Activated naive CD4-positive, alpha-beta T cell treated with anti-CD3 and anti-CD28 coated beads, Interleukin-2, amount 10 ng/mL, durations not matched to agents 7 days and 5 days (primary cell): ENCODE measurements around the gene PLTP.

Experiments
- CTCF ChIA-PET: fragments of 350-600 bp; sonication (Branson Sonifier 250); formaldehyde crosslinking; loops from one replicate; lab custom pipeline; 2021; ENCODE audit warnings: antibody characterized with exemption; lab: Charles Lee
- DNase-seq: peaks from one replicate; pipeline ENCODE4 v3.0.0-alpha.2; 2020
- H3K27ac Mint-ChIP-seq: one replicate; pipeline ENCODE4 v1.8.0; 2021; ENCODE audit warnings: mild to moderate bottlenecking, moderate library complexity, mixed read lengths
- H3K27me3 Mint-ChIP-seq: one replicate; pipeline ENCODE4 v1.8.0; 2021; ENCODE audit warnings: mild to moderate bottlenecking, mixed read lengths
- H3K36me3 Mint-ChIP-seq: one replicate; pipeline ENCODE4 v1.8.0; 2021; ENCODE audit warnings: mixed read lengths
- H3K4me1 Mint-ChIP-seq: one replicate; pipeline ENCODE4 v1.8.0; 2021; ENCODE audit warnings: mixed read lengths
- H3K4me3 Mint-ChIP-seq: one replicate; pipeline ENCODE4 v1.8.0; 2021; ENCODE audit warnings: mild to moderate bottlenecking, moderate library complexity, mixed read lengths
- H3K9me3 Mint-ChIP-seq: one replicate; pipeline ENCODE4 v1.8.0; 2021; ENCODE audit warnings: mixed read lengths

PLTP gene

GRCh38 chr20:45948742-45949541, 37.0 kb upstream of the PLTP start:
- DNase-seq, result no peak
- H3K36me3 Mint-ChIP-seq, result peaks cover 59% of the 10 kb centered on the region
- no peaks in the 10 kb centered on the region for H3K27me3 Mint-ChIP-seq
- no peaks in the 10 kb centered on the region for H3K9me3 Mint-ChIP-seq
- H3K4me3 Mint-ChIP-seq, result no peak overlapping the region
- CTCF ChIA-PET, result interaction anchor here (1.3 kb wide), 1 partner anchor 21 kb away, joined by 6 read pairs; no protein-coding TSS in a partner anchor
- H3K27ac Mint-ChIP-seq, result peak overlapping the region; percentile 19
- H3K4me1 Mint-ChIP-seq, result peaks cover 4% of the 10 kb centered on the region

GRCh38 chr20:45948261-45948733, 36.3 kb upstream of the PLTP start:
- Mint-ChIP-seq H3K4me3 (no peak overlapping the region), H3K36me3 (peaks cover 62% of the 10 kb centered on the region), H3K9me3 (no peaks in the 10 kb centered on the region), H3K4me1 (peaks cover 4% of the 10 kb centered on the region), H3K27me3 (no peaks in the 10 kb centered on the region), H3K27ac (no peak overlapping the region)
- no peak for DNase-seq
- CTCF ChIA-PET, result interaction anchor here (2.3 kb wide), 1 partner anchor 11 kb away, joined by 9 read pairs; no protein-coding TSS in a partner anchor

GRCh38 chr20:45947110-45947866, 35.3 kb upstream of the PLTP start:
- no peaks in the 10 kb centered on the region for H3K27me3 Mint-ChIP-seq
- H3K27ac Mint-ChIP-seq, result no peak overlapping the region
- CTCF ChIA-PET, result interaction anchor here (1.4 to 2.3 kb wide), 3 partner anchors 10 to 23 kb away, joined by 3 to 9 read pairs (median 4); no protein-coding TSS in a partner anchor
- H3K36me3 Mint-ChIP-seq, result peaks cover 69% of the 10 kb centered on the region
- no peak for DNase-seq
- no peak overlapping the region for H3K4me3 Mint-ChIP-seq
- peaks cover 3% of the 10 kb centered on the region for H3K4me1 Mint-ChIP-seq
- H3K9me3 Mint-ChIP-seq, result no peaks in the 10 kb centered on the region

- no peaks in the 10 kb centered on the region for H3K27me3 Mint-ChIP-seq
- H3K27ac Mint-ChIP-seq, result peak overlapping the region; percentile 61
- H3K9me3 Mint-ChIP-seq, result no peaks in the 10 kb centered on the region
- H3K36me3 Mint-ChIP-seq, result peaks cover 59% of the 10 kb centered on the region
- DNase-seq, result no peak
- peaks cover 2% of the 10 kb centered on the region for H3K4me1 Mint-ChIP-seq
- H3K4me3 Mint-ChIP-seq, result no peak overlapping the region
- CTCF ChIA-PET, result interaction anchor here (1.4 to 2.3 kb wide), 3 partner anchors 9 to 23 kb away, joined by 3 to 9 read pairs (median 4); no protein-coding TSS in a partner anchor
Measured at GRCh38 chr20:45946149-45946970, 34.4 kb upstream of the PLTP start.

- peaks cover 54% of the 10 kb centered on the region for H3K36me3 Mint-ChIP-seq
- CTCF ChIA-PET, result no interaction called here
- H3K4me1 Mint-ChIP-seq, result peaks cover 2% of the 10 kb centered on the region
- no peaks in the 10 kb centered on the region for H3K9me3 Mint-ChIP-seq
- no peak for DNase-seq
- no peak overlapping the region for H3K27ac Mint-ChIP-seq
- H3K4me3 Mint-ChIP-seq, result no peak overlapping the region
- H3K27me3 Mint-ChIP-seq, result no peaks in the 10 kb centered on the region
Measured at GRCh38 chr20:45945678-45946148, 33.8 kb upstream of the PLTP start.

- CTCF ChIA-PET, result interaction anchor here (1.0 to 2.5 kb wide), 2 partner anchors 11 to 25 kb away, joined by 5 to 10 read pairs; no protein-coding TSS in a partner anchor
- Mint-ChIP-seq H3K9me3 (no peaks in the 10 kb centered on the region), H3K4me1 (peaks cover 2% of the 10 kb centered on the region), H3K36me3 (peaks cover 57% of the 10 kb centered on the region), H3K27me3 (no peaks in the 10 kb centered on the region), H3K27ac (no peak overlapping the region), H3K4me3 (no peak overlapping the region)
- DNase-seq, result no peak
Measured at GRCh38 chr20:45944965-45945677, 33.2 kb upstream of the PLTP start.

GRCh38 chr20:45944151-45944964, 32.4 kb upstream of the PLTP start:
- Mint-ChIP-seq H3K27me3 (no peaks in the 10 kb centered on the region), H3K9me3 (no peaks in the 10 kb centered on the region), H3K36me3 (peaks cover 61% of the 10 kb centered on the region), H3K27ac (peak overlapping the region; percentile 45), H3K4me1 (peaks cover 2% of the 10 kb centered on the region), H3K4me3 (no peak overlapping the region)
- CTCF ChIA-PET, result interaction anchor here (1.0 to 2.5 kb wide), 2 partner anchors 11 to 25 kb away, joined by 5 to 10 read pairs; no protein-coding TSS in a partner anchor
- DNase-seq, result no peak

GRCh38 chr20:45943613-45944012, 31.7 kb upstream of the PLTP start:
- CTCF ChIA-PET, result interaction anchor here (1.1 to 2.5 kb wide), 2 partner anchors 26 to 119 kb away, joined by 4 to 10 read pairs; no protein-coding TSS in a partner anchor
- Mint-ChIP-seq H3K4me1 (peaks cover 2% of the 10 kb centered on the region), H3K4me3 (no peak overlapping the region)

GRCh38 chr20:45940469-45940868, 28.5 kb upstream of the PLTP start:
- DNase-seq, result no peak
- Mint-ChIP-seq H3K36me3 (peaks cover 59% of the 10 kb centered on the region), H3K27ac (no peak overlapping the region), H3K9me3 (no peaks in the 10 kb centered on the region), H3K4me3 (no peak overlapping the region), H3K27me3 (no peaks in the 10 kb centered on the region), H3K4me1 (peaks cover 23% of the 10 kb centered on the region)
- CTCF ChIA-PET, result interaction anchor here (1.6 kb wide), 1 partner anchor 21 kb away, joined by 4 read pairs; no protein-coding TSS in a partner anchor

More at GRCh38 chr20:45943613-45944012, 31.7 kb upstream of the PLTP start:
- H3K9me3 Mint-ChIP-seq, result no peaks in the 10 kb centered on the region
- peaks cover 56% of the 10 kb centered on the region for H3K36me3 Mint-ChIP-seq
- H3K27ac Mint-ChIP-seq, result peak overlapping the region; percentile 45
- no peak for DNase-seq
- no peaks in the 10 kb centered on the region for H3K27me3 Mint-ChIP-seq

- CTCF ChIA-PET, result interaction anchor here (1.3 to 1.6 kb wide), 2 partner anchors 21 to 30 kb away, joined by 3 to 4 read pairs; no protein-coding TSS in a partner anchor
- Mint-ChIP-seq H3K4me1 (peaks cover 26% of the 10 kb centered on the region), H3K9me3 (no peaks in the 10 kb centered on the region), H3K36me3 (peaks cover 57% of the 10 kb centered on the region), H3K27ac (no peak overlapping the region), H3K4me3 (no peak overlapping the region), H3K27me3 (no peaks in the 10 kb centered on the region)
- no peak for DNase-seq
Measured at GRCh38 chr20:45940053-45940452, 28.1 kb upstream of the PLTP start.

GRCh38 chr20:45938727-45939438, 26.9 kb upstream of the PLTP start:
- H3K4me3 Mint-ChIP-seq, result no peak overlapping the region
- no peak for DNase-seq
- H3K9me3 Mint-ChIP-seq, result no peaks in the 10 kb centered on the region
- H3K27ac Mint-ChIP-seq, result no peak overlapping the region
- no peaks in the 10 kb centered on the region for H3K27me3 Mint-ChIP-seq
- peaks cover 26% of the 10 kb centered on the region for H3K4me1 Mint-ChIP-seq
- peaks cover 46% of the 10 kb centered on the region for H3K36me3 Mint-ChIP-seq
- CTCF ChIA-PET, result interaction anchor here (1.2 to 2.5 kb wide), 5 partner anchors 8 to 140 kb away, joined by 3 to 9 read pairs (median 4); no protein-coding TSS in a partner anchor
